ENCODE measurements around the gene BCL7C. TPM values are rescaled to one million over a fixed set of nuclear protein-coding genes. Genes with fewer than 3 reads are reported as not detected.
A peak's percentile ranks its signal among the peaks of the same experiment; 100 is the strongest.

Gene BCL7C
- total and polyA plus RNA-seq, 2 of the 13 experiments (the other 11 are each of a cell fraction or from before 2014, with no cell fraction given), result 17.7 to 33.8 TPM

- TF ChIP-seq PBX3 (CRISPR knock-in tag; IDR thresholded peaks at IDR 0.05; ENCODE audit: borderline replicate concordance), result no peak
- 0 out of 2 replicates have a peak, but pooled peaks have one; percentile 14 for TF ChIP-seq FOXP1 (IDR thresholded peaks at IDR 0.05)
- peak; percentile 95 for TF ChIP-seq FOXP1 (CRISPR knock-in tag; IDR thresholded peaks at IDR 0.05)
- no peak for TF ChIP-seq PHF5A (CRISPR knock-in tag; IDR thresholded peaks at IDR 0.05; ENCODE audit: low read depth, unreplicated experiment)
- TF ChIP-seq KLF16 (CRISPR knock-in tag; IDR thresholded peaks at IDR 0.05), result 0 out of 4 replicates have a peak, but pooled peaks of 1 of the 2 experiments have one; percentile 25
- 0 out of 2 replicates have a peak, but pooled peaks have one; percentile 44 for TF ChIP-seq ZNF609 (CRISPR knock-in tag; IDR thresholded peaks at IDR 0.05; ENCODE audit: borderline replicate concordance)
- peak; percentile 41; the same call in 1 of the 2 replicates for TF ChIP-seq ZNF770 (CRISPR knock-in tag; IDR thresholded peaks at IDR 0.05)
- TF ChIP-seq TIGD3 (CRISPR knock-in tag; IDR thresholded peaks at IDR 0.05; ENCODE audit: borderline replicate concordance), result no peak
- TF ChIP-seq ZNF720 (CRISPR knock-in tag; IDR thresholded peaks at IDR 0.05), result no peak
- no peak for TF ChIP-seq MBD4 (IDR thresholded peaks at IDR 0.05; ENCODE audit: borderline replicate concordance, low read length)
- peak; percentile 79; the same call in 1 of the 2 replicates for TF ChIP-seq HMG20A (CRISPR knock-in tag; IDR thresholded peaks at IDR 0.05; ENCODE audit: borderline replicate concordance)
- no peak for TF ChIP-seq ZNF513 (CRISPR knock-in tag; conservative IDR thresholded peaks at IDR 0.05)
- peak; percentile 74 for TF ChIP-seq ELF3 (CRISPR knock-in tag; IDR thresholded peaks at IDR 0.05)
- no peak for TF ChIP-seq TFAP4 (IDR thresholded peaks at IDR 0.05; ENCODE audit: borderline replicate concordance, low read depth)
- TF ChIP-seq ZEB1 (IDR thresholded peaks at IDR 0.05; ENCODE audit: insufficient replicate concordance, low read depth), result no peak
- no peak for TF ChIP-seq DDIT3 (CRISPR knock-in tag; IDR thresholded peaks at IDR 0.05)
- TF ChIP-seq CCAR2 (optimal IDR thresholded peaks at IDR 0.05; ENCODE audit: low read depth, low read length), result no peak
Measured at GRCh38 chr16:30838876-30839471, 54.9 kb downstream of the BCL7C start (continued).

Measured in HepG2 (cell line).